ENCODE data around the gene GNAQ. TPM values are rescaled to one million over a fixed set of nuclear protein-coding genes. Genes with fewer than 3 reads are reported as not detected.

Gene GNAQ
- polyA plus RNA-seq, 1 donor (not counting 4 experiments of a cell fraction or from before 2014, with no cell fraction given): 64.3 TPM

DNA sequence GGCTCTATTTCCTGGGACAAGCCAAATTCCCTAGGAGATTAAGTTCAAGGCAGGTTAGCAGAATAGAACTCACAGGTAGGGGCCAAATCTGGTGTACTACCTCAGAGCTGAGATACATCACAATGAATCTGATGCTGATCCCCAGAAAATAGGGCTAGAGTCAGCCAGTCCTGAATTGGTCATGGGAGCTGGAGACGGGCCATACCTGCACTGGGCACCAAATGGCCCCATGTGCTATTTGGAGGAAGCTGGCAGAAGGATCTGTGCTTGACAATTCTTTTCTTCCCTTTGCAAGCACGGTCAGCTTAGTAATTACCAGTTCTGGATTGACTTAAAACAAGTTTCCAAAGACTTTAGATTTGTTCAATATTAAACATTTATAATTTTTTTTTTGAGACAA is 10.4 kb upstream of the GNAQ start:
- Histone ChIP-seq H3K27me3 (ENCODE audit: control insufficient read depth, extremely low read depth, insufficient read depth, low read length) (no peaks in the 10 kb centered on the region), H3K9me1 (ENCODE audit: control insufficient read depth, extremely low read depth, insufficient read depth, low read length) (no peaks in the 10 kb centered on the region), H3K9me3 (ENCODE audit: control insufficient read depth, low read depth, low read length) (no peaks in the 10 kb centered on the region), H4K20me1 (ENCODE audit: control insufficient read depth, extremely low read depth, insufficient read depth, low read length) (no peaks in the 10 kb centered on the region), H3K4me2 (ENCODE audit: control insufficient read depth, extremely low read depth, insufficient read depth, low read depth, low read length) (no peak overlapping the region), H2AFZ (ENCODE audit: control insufficient read depth, low read length) (no peak overlapping the region), H3K4me3 (ENCODE audit: control insufficient read depth in 2 of 3, extremely low read depth in 1 of 3, insufficient read depth in 2 of 3, low read depth in 1 of 3, low read length in 3 of 3) (no peak overlapping the region), H3K79me2 (ENCODE audit: control insufficient read depth, insufficient read depth, low read length) (no peaks in the 10 kb centered on the region), H3K36me3 (ENCODE audit: control insufficient read depth in 2 of 2, extremely low read depth in 1 of 2, insufficient read depth in 2 of 2, low read length in 2 of 2) (no peaks in the 10 kb centered on the region), H3K27ac (ENCODE audit: control insufficient read depth, insufficient read depth, low read length) (no peak overlapping the region), H3K9ac (ENCODE audit: control insufficient read depth, extremely low read depth, insufficient read depth, low read length) (no peak overlapping the region), H3K4me1 (ENCODE audit: control insufficient read depth, extremely low read depth, insufficient read depth, low read length) (peaks cover 10% of the 10 kb centered on the region)
- FAIRE-seq (no peak), DNase-seq (ENCODE audit: low read depth, low spot score) (no peak)
- dilution Hi-C loops (cut with MboI; ENCODE audit: extremely low pct_ligation_motif_present, low sequenced_read_pairs): no loop called here
- TF ChIP-seq CTCF (optimal IDR thresholded peaks at IDR 0.05 in 1 of 3, IDR thresholded peaks at IDR 0.05 in 1 of 3, conservative IDR thresholded peaks at IDR 0.05 in 1 of 3; ENCODE audit: extremely low read depth in 1 of 3, insufficient read depth in 2 of 3, low read length in 3 of 3) (no peak), EZH2 (IDR thresholded peaks at IDR 0.05; ENCODE audit: low read length) (no peak)

DNA sequence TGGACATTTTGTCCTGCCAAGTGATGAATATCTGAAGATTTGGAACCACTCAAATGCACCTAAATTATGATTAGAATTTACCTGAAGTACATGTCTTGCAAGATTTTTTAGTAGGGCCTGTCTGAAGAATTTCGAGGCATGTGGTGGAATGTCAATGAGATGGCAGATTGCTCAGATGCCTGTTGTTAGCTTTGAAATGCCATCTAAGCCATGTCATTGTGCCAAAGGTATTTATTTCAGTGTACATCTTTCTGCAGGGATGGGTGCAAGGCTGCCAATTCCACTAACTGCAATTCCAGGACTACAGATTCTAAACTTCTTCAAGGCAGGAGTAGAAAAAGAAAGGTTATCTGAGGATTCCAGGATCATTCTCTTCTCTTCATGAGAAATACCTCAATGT is 9.1 kb upstream of the GNAQ start:
- H4K20me1 ChIP-seq (ENCODE audit: control insufficient read depth, extremely low read depth, insufficient read depth, low read length): no peaks in the 10 kb centered on the region
- peaks cover 10% of the 10 kb centered on the region for H3K4me1 ChIP-seq (ENCODE audit: control insufficient read depth, extremely low read depth, insufficient read depth, low read length)
- FAIRE-seq (no peak), DNase-seq (ENCODE audit: low read depth, low spot score) (no peak)
- H3K79me2 ChIP-seq (ENCODE audit: control insufficient read depth, insufficient read depth, low read length): no peaks in the 10 kb centered on the region
- H3K27me3 ChIP-seq (ENCODE audit: control insufficient read depth, extremely low read depth, insufficient read depth, low read length): no peaks in the 10 kb centered on the region
- H3K9me3 ChIP-seq (ENCODE audit: control insufficient read depth, low read depth, low read length): no peaks in the 10 kb centered on the region
- H3K27ac ChIP-seq (ENCODE audit: control insufficient read depth, insufficient read depth, low read length): no peak overlapping the region
- H3K36me3 ChIP-seq (ENCODE audit: control insufficient read depth in 2 of 2, extremely low read depth in 1 of 2, insufficient read depth in 2 of 2, low read length in 2 of 2): no peaks in the 10 kb centered on the region
- H3K9ac ChIP-seq (ENCODE audit: control insufficient read depth, extremely low read depth, insufficient read depth, low read length): no peak overlapping the region
- TF ChIP-seq EZH2 (IDR thresholded peaks at IDR 0.05; ENCODE audit: low read length) (no peak), CTCF (optimal IDR thresholded peaks at IDR 0.05 in 1 of 3, IDR thresholded peaks at IDR 0.05 in 1 of 3, conservative IDR thresholded peaks at IDR 0.05 in 1 of 3; ENCODE audit: extremely low read depth in 1 of 3, insufficient read depth in 2 of 3, low read length in 3 of 3) (no peak)
- no peaks in the 10 kb centered on the region for H3K9me1 ChIP-seq (ENCODE audit: control insufficient read depth, extremely low read depth, insufficient read depth, low read length)
- H3K4me3 ChIP-seq (ENCODE audit: control insufficient read depth in 2 of 3, extremely low read depth in 1 of 3, insufficient read depth in 2 of 3, low read depth in 1 of 3, low read length in 3 of 3): no peak overlapping the region
- dilution Hi-C loops (cut with MboI; ENCODE audit: extremely low pct_ligation_motif_present, low sequenced_read_pairs): no loop called here
- H2AFZ ChIP-seq (ENCODE audit: control insufficient read depth, low read length): peak overlapping the region; percentile 5
- H3K4me2 ChIP-seq (ENCODE audit: control insufficient read depth, extremely low read depth, insufficient read depth, low read depth, low read length): no peak overlapping the region

Data from keratinocyte (primary cell).